ENCODE data around the gene ARHGAP26.

ARHGAP26 gene

DNA sequence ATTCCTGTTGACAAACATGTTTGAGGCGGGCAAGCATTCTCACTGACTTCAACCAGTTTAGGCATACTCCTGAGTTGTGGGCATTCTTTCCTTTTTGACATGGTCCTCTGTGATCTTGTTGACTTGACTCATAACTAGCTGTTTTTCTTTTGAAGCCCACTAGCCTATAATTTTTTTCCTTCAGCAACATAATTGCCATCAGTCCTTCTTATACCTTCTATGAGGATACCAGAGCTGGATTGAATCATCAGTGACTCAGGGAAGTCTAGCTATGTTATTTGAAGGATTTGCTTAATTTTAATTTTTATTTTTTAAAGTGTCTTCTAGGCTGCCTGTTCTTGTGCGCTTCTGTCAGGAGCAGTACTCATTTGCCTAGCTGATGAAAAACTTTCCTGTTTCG lies 373.8 kb downstream of the ARHGAP26 start:
- Histone ChIP-seq H3K4me2 (ENCODE audit: low read length) (no peak overlapping the region), H3K9me3 (ENCODE audit: control insufficient read depth, insufficient read depth, low read length) (no peaks in the 10 kb centered on the region), H3K4me3 (ENCODE audit: low read length) (no peak overlapping the region), H3F3A (ENCODE audit: control insufficient read depth, insufficient read depth) (no peaks in the 10 kb centered on the region), H3K79me2 (ENCODE audit: control insufficient read depth, low read length) (no peaks in the 10 kb centered on the region), H3K27me3 (ENCODE audit: control insufficient read depth, low read length) (no peaks in the 10 kb centered on the region), H3K9me2 (replicated peaks; ENCODE audit: control insufficient read depth, low read length) (no peaks in the 10 kb centered on the region), H3K4me1 (ENCODE audit: control insufficient read depth, low read length) (no peaks in the 10 kb centered on the region), H3K36me3 (ENCODE audit: control insufficient read depth, low read length) (no peaks in the 10 kb centered on the region), H3K27ac (ENCODE audit: low read depth, low read length) (no peak overlapping the region), H4K20me1 (ENCODE audit: control insufficient read depth, insufficient read depth, low read depth, low read length) (no peaks in the 10 kb centered on the region)
- TF ChIP-seq, protein P1, sequence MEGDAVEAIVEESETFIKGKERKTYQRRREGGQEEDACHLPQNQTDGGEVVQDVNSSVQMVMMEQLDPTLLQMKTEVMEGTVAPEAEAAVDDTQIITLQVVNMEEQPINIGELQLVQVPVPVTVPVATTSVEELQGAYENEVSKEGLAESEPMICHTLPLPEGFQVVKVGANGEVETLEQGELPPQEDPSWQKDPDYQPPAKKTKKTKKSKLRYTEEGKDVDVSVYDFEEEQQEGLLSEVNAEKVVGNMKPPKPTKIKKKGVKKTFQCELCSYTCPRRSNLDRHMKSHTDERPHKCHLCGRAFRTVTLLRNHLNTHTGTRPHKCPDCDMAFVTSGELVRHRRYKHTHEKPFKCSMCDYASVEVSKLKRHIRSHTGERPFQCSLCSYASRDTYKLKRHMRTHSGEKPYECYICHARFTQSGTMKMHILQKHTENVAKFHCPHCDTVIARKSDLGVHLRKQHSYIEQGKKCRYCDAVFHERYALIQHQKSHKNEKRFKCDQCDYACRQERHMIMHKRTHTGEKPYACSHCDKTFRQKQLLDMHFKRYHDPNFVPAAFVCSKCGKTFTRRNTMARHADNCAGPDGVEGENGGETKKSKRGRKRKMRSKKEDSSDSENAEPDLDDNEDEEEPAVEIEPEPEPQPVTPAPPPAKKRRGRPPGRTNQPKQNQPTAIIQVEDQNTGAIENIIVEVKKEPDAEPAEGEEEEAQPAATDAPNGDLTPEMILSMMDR (IDR thresholded peaks at IDR 0.05; ENCODE audit: low read depth, low read length, poor library complexity, severe bottlenecking), result no peak
- TF ChIP-seq EZH2phosphoT487 (IDR thresholded peaks at IDR 0.05; ENCODE audit: borderline replicate concordance, low read length), result no peak

- no peaks in the 10 kb centered on the region for H3K9me2 ChIP-seq (replicated peaks; ENCODE audit: control insufficient read depth, low read length)
- TF ChIP-seq, protein P1 (IDR thresholded peaks at IDR 0.05; ENCODE audit: low read depth, low read length, poor library complexity, severe bottlenecking), result no peak
- no peaks in the 10 kb centered on the region for H3F3A ChIP-seq (ENCODE audit: control insufficient read depth, insufficient read depth)
- no peaks in the 10 kb centered on the region for H3K79me2 ChIP-seq (ENCODE audit: control insufficient read depth, low read length)
- no peak overlapping the region for H3K4me2 ChIP-seq (ENCODE audit: low read length)
- H3K4me1 ChIP-seq (ENCODE audit: control insufficient read depth, low read length), result no peaks in the 10 kb centered on the region
- no peak overlapping the region for H3K4me3 ChIP-seq (ENCODE audit: low read length)
- no peak overlapping the region for H3K27ac ChIP-seq (ENCODE audit: low read depth, low read length)
- H3K9me3 ChIP-seq (ENCODE audit: control insufficient read depth, insufficient read depth, low read length), result no peaks in the 10 kb centered on the region
- H3K36me3 ChIP-seq (ENCODE audit: control insufficient read depth, low read length), result no peaks in the 10 kb centered on the region
- H4K20me1 ChIP-seq (ENCODE audit: control insufficient read depth, insufficient read depth, low read depth, low read length), result no peaks in the 10 kb centered on the region
- H3K27me3 ChIP-seq (ENCODE audit: control insufficient read depth, low read length), result no peaks in the 10 kb centered on the region
Observed at GRCh38 chr5:143145243-143146160, 375.3 kb downstream of the ARHGAP26 start.

- H3K36me3 ChIP-seq (ENCODE audit: control insufficient read depth, low read length), result no peaks in the 10 kb centered on the region
- H3K4me1 ChIP-seq (ENCODE audit: control insufficient read depth, low read length), result no peaks in the 10 kb centered on the region
- H3K9me2 ChIP-seq (replicated peaks; ENCODE audit: control insufficient read depth, low read length), result no peaks in the 10 kb centered on the region
- H3F3A ChIP-seq (ENCODE audit: control insufficient read depth, insufficient read depth), result no peaks in the 10 kb centered on the region
- TF ChIP-seq EZH2phosphoT487 (IDR thresholded peaks at IDR 0.05; ENCODE audit: borderline replicate concordance, low read length), result no peak
- TF ChIP-seq, protein P1 (IDR thresholded peaks at IDR 0.05; ENCODE audit: low read depth, low read length, poor library complexity, severe bottlenecking), result no peak
- H4K20me1 ChIP-seq (ENCODE audit: control insufficient read depth, insufficient read depth, low read depth, low read length), result no peaks in the 10 kb centered on the region
- no peak overlapping the region for H3K27ac ChIP-seq (ENCODE audit: low read depth, low read length)
- H3K4me3 ChIP-seq (ENCODE audit: low read length), result no peak overlapping the region
- H3K4me2 ChIP-seq (ENCODE audit: low read length), result no peak overlapping the region
- no peaks in the 10 kb centered on the region for H3K9me3 ChIP-seq (ENCODE audit: control insufficient read depth, insufficient read depth, low read length)
- no peaks in the 10 kb centered on the region for H3K79me2 ChIP-seq (ENCODE audit: control insufficient read depth, low read length)
- H3K27me3 ChIP-seq (ENCODE audit: control insufficient read depth, low read length), result no peaks in the 10 kb centered on the region
Observed at GRCh38 chr5:143146161-143146560, 376.0 kb downstream of the ARHGAP26 start.

Data from DOHH2 (cell line).